Esophagus muscularis mucosa (tissue), 4 donors: Measurements from ENCODE around the gene KCNMB1. TPM values are rescaled to one million over a fixed set of nuclear protein-coding genes. Genes with fewer than 3 reads are reported as not detected.

Source experiments
- DNase-seq: peaks from one replicate; pipeline ENCODE4 v3.0.0-alpha.2; 2017; ENCODE audit errors: extremely low spot score
- H3K27ac ChIP-seq, 4 donors: fragments of 200-600 bp; sonication (generic); replicated peaks in 1 of 4; 1 replicate in 3 of 4; 2 replicates in 1 of 4; pipeline ENCODE4 v1.5.1; 2016 to 2019; ENCODE audit warnings: mild to moderate bottlenecking in 1 of 4
- H3K27me3 ChIP-seq, 4 donors: fragments of 200-600 bp; sonication (generic); one replicate each; pipeline versions ENCODE4 v1.5.1 to v1.6.0; 2016 to 2019
- H3K36me3 ChIP-seq, 4 donors: fragments of 200-600 bp; sonication (generic); one replicate each; pipeline ENCODE4 v1.5.1; 2016 to 2019
- H3K4me1 ChIP-seq, 4 donors: fragments of 200-600 bp; sonication (generic); one replicate each; pipeline ENCODE4 v1.5.1; 2016 to 2019
- H3K4me3 ChIP-seq, 4 donors: fragments of 200-600 bp; sonication (generic); 1 replicate in 2 of 4; 2 replicates in 2 of 4; pipeline ENCODE4 v1.5.1; 2016 to 2019; ENCODE audit warnings: mild to moderate bottlenecking in 4 of 4, moderate library complexity in 1 of 4
- H3K9me3 ChIP-seq, 4 donors: fragments of 200-600 bp; sonication (generic); 1 replicate in 3 of 4; 2 replicates in 1 of 4; pipeline ENCODE4 v1.5.1; 2016 to 2019
- CTCF ChIP-seq, 3 experiments: fragments of 200-600 bp in 2 of 3; fragments of 450-650 bp in 1 of 3; sonication (generic) in 2 of 3; IDR thresholded peaks; one replicate each; pipeline ENCODE4 v1.5.1; 2017 to 2019; ENCODE audit warnings: antibody characterized with exemption in 3 of 3, mild to moderate bottlenecking in 2 of 3, moderate library complexity in 1 of 3
- EP300 ChIP-seq: sonication (generic); formaldehyde crosslinking; IDR thresholded peaks from one replicate; pipeline ENCODE4 v1.6.1; 2017; ENCODE audit warnings: antibody characterized with exemption
- POLR2A ChIP-seq: fragments of 450-650 bp; IDR thresholded peaks from one replicate; pipeline ENCODE4 v1.6.1; 2017; ENCODE audit warnings: antibody characterized with exemption, moderate library complexity, mild to moderate bottlenecking, low read depth
- POLR2AphosphoS5 ChIP-seq, 2 donors: sonication (generic); formaldehyde crosslinking; IDR thresholded peaks; one replicate each; pipeline ENCODE4 v1.6.1; 2017; ENCODE audit warnings: antibody characterized with exemption in 2 of 2
- WGBS: methylation state at CpG from one replicate; pipeline ENCODE4 v1.1.5; 2018; 5-methylcytosine and 5-hydroxymethylcytosine counted together
- intact Hi-C: fragments of 100-400 bp; cut with DNase I; formaldehyde crosslinking; loops from one replicate; pipeline ENCODE4 v1.15.1; 2023
- total RNA-seq, 4 donors: library from RNA; depleted of rRNA; stranded (reverse); fragments of >200 nt; gene quantifications; one replicate each; pipeline versions ENCODE4 v1.1.0 to v1.2.1, GENCODE V29; 2016

KCNMB1 gene
- total RNA-seq, 4 donors from 2014 or later, result 45.6 to 83.0 (median 78.8) TPM

DNA sequence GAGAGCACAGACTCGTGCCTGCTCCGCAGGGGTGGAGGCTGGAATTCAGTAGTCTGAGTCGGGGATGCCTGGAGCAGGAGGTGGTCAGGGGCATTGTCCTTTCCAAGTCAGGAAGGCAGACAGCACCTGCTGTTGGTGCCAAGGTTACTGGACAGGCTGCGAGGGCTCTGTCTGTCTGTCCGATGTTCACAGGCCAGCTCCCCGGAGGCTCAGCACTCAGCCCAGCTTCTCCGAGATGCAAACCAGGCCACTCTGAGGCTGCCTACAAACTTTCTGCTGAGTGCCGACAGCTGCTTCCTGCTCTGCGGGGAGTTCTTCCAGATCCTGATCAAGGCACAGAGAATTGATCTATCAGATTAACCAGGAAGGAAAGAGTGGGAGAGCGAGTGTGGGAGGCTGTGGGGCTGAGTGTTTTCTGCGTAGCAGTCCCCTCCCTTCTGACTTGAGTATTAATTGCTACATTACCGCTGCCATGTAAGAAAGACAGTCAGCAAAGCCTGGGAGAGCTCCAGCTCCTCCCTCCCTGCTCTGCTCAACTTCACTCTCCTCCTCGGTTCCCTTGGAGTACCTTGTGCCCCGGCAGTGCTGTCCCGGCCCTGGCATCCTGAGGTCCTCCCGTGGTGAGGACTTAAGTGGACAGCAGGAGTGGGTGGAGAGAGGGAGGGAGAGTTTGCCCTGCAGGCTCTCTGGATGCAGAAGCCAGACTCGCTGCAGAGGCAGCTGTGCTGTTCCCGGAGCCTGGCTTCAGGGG lies 36.0 kb downstream of the KCNMB1 start:
- Histone ChIP-seq H3K27me3 (peaks cover 0 to 6% (median 0%) of the 10 kb centered on the region in 4 donors), H3K4me3 (peak overlapping the region; percentile 22 to 41 (median 26)), H3K9me3 (no peaks in the 10 kb centered on the region), H3K4me1 (peaks cover 14 to 56% (median 45%) of the 10 kb centered on the region in 4 donors), H3K36me3 (no peaks in the 10 kb centered on the region), H3K27ac (peak overlapping the region in 2 of 4 donors; percentile 17 to 30)
- TF ChIP-seq CTCF (IDR thresholded peaks at IDR 0.05), result no peak
- TF ChIP-seq EP300, result no peak
- TF ChIP-seq POLR2A, result no peak
- TF ChIP-seq POLR2AphosphoS5 (IDR thresholded peaks at IDR 0.05), result no peak
- intact Hi-C loops, result no loop called here
- 8% methylated on average over 13 of the region's 18 CpGs for WGBS
- DNase-seq, result no peak

DNA sequence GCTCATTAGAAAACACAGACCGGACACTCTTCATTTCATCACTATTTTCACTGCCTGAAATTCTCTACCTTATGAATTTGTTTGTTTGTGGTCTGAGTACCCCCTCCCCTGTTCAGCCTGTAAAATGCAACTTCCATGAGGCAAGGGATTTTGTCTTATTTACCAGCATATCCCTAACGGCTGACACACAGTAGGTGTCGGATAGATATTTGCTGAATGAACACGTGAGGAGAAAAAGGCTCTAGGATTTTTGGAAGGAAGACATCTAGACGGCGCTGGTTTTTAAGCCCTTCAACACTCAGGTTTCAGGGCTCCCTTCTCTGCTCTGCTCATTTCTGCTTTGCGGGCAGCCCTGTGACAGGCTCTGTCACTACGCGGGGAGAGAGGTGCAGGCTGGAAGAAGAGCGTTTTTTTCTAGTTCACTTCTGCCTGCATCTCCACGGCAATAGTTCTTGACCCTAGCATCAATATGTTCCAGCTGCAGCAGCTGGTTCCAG lies 41.0 kb downstream of the KCNMB1 start:
- H3K4me1 ChIP-seq, result peaks cover 0 to 13% (median 6%) of the 10 kb centered on the region in 4 donors
- peaks cover 0 to 9% (median 3%) of the 10 kb centered on the region in 4 donors for H3K9me3 ChIP-seq
- no peak overlapping the region for H3K4me3 ChIP-seq
- peaks cover 0 to 21% (median 0%) of the 10 kb centered on the region in 4 donors for H3K27me3 ChIP-seq
- H3K36me3 ChIP-seq, result no peaks in the 10 kb centered on the region
- TF ChIP-seq POLR2A (no peak), EP300 (no peak), CTCF (IDR thresholded peaks at IDR 0.05) (peak in 1 of 3 experiments; percentile 21), POLR2AphosphoS5 (IDR thresholded peaks at IDR 0.05) (no peak)
- no peak for DNase-seq
- H3K27ac ChIP-seq, result no peak overlapping the region
- WGBS, result 40% methylated on average over 11 of the region's 11 CpGs
- intact Hi-C loops, result no loop called here

- TF ChIP-seq POLR2A (no peak), POLR2AphosphoS5 (IDR thresholded peaks at IDR 0.05) (no peak), EP300 (no peak), CTCF (IDR thresholded peaks at IDR 0.05) (no peak)
- H3K4me3 ChIP-seq, result no peak overlapping the region
- peaks cover 0 to 9% (median 3%) of the 10 kb centered on the region in 4 donors for H3K9me3 ChIP-seq
- DNase-seq, result no peak
- intact Hi-C loops, result no loop called here
- WGBS, result 93% methylated on average over 9 of the region's 9 CpGs
- no peak overlapping the region for H3K27ac ChIP-seq
- H3K36me3 ChIP-seq, result no peaks in the 10 kb centered on the region
- peaks cover 0 to 7% (median 0%) of the 10 kb centered on the region in 4 donors for H3K4me1 ChIP-seq
- H3K27me3 ChIP-seq, result peaks cover 0 to 21% (median 0%) of the 10 kb centered on the region in 4 donors
Measured at GRCh38 chr5:170347022-170347567, 42.1 kb downstream of the KCNMB1 start.

- Histone ChIP-seq H3K27ac (no peak overlapping the region), H3K27me3 (peaks cover 0 to 21% (median 0%) of the 10 kb centered on the region in 4 donors), H3K36me3 (no peaks in the 10 kb centered on the region), H3K9me3 (peaks cover 0 to 9% (median 3%) of the 10 kb centered on the region in 4 donors), H3K4me1 (peaks cover 0 to 7% (median 0%) of the 10 kb centered on the region in 4 donors), H3K4me3 (no peak overlapping the region)
- no peak for DNase-seq
- WGBS, result 100% methylated on average over 1 of the region's 1 CpG
- TF ChIP-seq POLR2A (no peak), CTCF (IDR thresholded peaks at IDR 0.05) (no peak), POLR2AphosphoS5 (IDR thresholded peaks at IDR 0.05) (no peak), EP300 (no peak)
- intact Hi-C loops, result no loop called here
Measured at GRCh38 chr5:170345971-170346370, 43.2 kb downstream of the KCNMB1 start.
